ENCODE data around the gene CAMTA1. TPM values are rescaled to one million over a fixed set of nuclear protein-coding genes. Genes with fewer than 3 reads are reported as not detected.

CAMTA1 gene
- total and polyA plus RNA-seq, 9 of the 15 experiments (the other 6 are each of a cell fraction or from before 2014, with no cell fraction given) = 43.9 to 161 (median 65.9) TPM

DNA sequence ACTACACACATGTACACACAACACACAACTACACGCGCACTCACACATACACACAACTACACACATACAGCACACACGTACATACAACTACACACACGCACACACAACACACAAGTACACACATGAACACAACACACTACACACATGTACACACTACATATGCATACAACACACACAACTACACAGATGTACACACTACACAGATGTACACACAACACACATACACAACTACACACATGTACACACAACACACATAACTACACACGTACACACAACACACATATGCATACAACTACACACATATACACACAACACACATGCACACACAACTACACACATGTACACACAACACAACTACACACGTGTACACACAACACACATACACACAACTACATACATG is 318.6 kb downstream of the CAMTA1 start (continued):
- TF ChIP-seq, protein P1, sequence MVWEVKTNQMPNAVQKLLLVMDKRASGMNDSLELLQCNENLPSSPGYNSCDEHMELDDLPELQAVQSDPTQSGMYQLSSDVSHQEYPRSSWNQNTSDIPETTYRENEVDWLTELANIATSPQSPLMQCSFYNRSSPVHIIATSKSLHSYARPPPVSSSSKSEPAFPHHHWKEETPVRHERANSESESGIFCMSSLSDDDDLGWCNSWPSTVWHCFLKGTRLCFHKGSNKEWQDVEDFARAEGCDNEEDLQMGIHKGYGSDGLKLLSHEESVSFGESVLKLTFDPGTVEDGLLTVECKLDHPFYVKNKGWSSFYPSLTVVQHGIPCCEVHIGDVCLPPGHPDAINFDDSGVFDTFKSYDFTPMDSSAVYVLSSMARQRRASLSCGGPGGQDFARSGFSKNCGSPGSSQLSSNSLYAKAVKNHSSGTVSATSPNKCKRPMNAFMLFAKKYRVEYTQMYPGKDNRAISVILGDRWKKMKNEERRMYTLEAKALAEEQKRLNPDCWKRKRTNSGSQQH (CRISPR knock-in tag; IDR thresholded peaks at IDR 0.05) = 0 out of 2 replicates have a peak, but pooled peaks have one; percentile 52
- peak; percentile 31 for TF ChIP-seq ARHGAP35 (IDR thresholded peaks at IDR 0.05; ENCODE audit: partially characterized antibody)
- no peak for TF ChIP-seq RBM22 (IDR thresholded peaks at IDR 0.05; ENCODE audit: low read depth, low read length, poor library complexity, severe bottlenecking)
- TF ChIP-seq, protein P2, sequence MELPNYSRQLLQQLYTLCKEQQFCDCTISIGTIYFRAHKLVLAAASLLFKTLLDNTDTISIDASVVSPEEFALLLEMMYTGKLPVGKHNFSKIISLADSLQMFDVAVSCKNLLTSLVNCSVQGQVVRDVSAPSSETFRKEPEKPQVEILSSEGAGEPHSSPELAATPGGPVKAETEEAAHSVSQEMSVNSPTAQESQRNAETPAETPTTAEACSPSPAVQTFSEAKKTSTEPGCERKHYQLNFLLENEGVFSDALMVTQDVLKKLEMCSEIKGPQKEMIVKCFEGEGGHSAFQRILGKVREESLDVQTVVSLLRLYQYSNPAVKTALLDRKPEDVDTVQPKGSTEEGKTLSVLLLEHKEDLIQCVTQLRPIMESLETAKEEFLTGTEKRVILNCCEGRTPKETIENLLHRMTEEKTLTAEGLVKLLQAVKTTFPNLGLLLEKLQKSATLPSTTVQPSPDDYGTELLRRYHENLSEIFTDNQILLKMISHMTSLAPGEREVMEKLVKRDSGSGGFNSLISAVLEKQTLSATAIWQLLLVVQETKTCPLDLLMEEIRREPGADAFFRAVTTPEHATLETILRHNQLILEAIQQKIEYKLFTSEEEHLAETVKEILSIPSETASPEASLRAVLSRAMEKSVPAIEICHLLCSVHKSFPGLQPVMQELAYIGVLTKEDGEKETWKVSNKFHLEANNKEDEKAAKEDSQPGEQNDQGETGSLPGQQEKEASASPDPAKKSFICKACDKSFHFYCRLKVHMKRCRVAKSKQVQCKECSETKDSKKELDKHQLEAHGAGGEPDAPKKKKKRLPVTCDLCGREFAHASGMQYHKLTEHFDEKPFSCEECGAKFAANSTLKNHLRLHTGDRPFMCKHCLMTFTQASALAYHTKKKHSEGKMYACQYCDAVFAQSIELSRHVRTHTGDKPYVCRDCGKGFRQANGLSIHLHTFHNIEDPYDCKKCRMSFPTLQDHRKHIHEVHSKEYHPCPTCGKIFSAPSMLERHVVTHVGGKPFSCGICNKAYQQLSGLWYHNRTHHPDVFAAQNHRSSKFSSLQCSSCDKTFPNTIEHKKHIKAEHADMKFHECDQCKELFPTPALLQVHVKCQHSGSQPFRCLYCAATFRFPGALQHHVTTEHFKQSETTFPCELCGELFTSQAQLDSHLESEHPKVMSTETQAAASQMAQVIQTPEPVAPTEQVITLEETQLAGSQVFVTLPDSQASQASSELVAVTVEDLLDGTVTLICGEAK (IDR thresholded peaks at IDR 0.05) = no peak
- TF ChIP-seq, protein P2 (CRISPR knock-in tag; IDR thresholded peaks at IDR 0.05) = 0 out of 2 replicates have a peak, but pooled peaks have one; percentile 27
- peak in 1 of 2 experiments; percentile 28; a peak in 1 of 3 replicates for TF ChIP-seq CBX3 (IDR thresholded peaks at IDR 0.05; ENCODE audit: borderline replicate concordance in 1 of 2, low read length in 2 of 2)
- no peak for TF ChIP-seq RBBP5 (IDR thresholded peaks at IDR 0.05; ENCODE audit: borderline replicate concordance, insufficient read depth, low read length, poor library complexity, severe bottlenecking)
